ENCODE measurements around the gene WARS2. TPM values are rescaled to one million over a fixed set of nuclear protein-coding genes. Genes with fewer than 3 reads are reported as not detected.

WARS2 gene
- total RNA-seq, 1 donor = 21.7 TPM

DNA sequence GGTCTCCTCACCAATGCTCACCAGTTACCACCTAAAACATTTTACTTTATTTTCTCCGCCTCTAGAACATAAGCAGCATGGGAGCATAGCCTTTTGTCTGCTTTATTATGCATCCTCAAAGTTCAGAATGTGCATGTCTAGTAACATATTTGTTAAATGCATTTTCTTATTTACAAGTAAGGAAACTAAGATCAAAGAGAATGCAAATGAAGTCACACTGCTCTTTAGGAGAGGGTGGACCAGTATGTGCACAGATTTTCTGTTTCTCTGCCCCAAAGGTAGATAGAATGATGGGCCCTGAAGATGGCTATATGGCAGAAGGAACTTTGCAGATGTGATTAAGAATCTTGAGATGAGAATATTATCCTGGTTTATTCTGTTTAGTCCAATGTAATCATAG, 9.7 kb upstream of the WARS2 start:
- no peak overlapping the region for H3K4me3 ChIP-seq (ENCODE audit: low read depth, low read length)
- TF ChIP-seq, protein P1, sequence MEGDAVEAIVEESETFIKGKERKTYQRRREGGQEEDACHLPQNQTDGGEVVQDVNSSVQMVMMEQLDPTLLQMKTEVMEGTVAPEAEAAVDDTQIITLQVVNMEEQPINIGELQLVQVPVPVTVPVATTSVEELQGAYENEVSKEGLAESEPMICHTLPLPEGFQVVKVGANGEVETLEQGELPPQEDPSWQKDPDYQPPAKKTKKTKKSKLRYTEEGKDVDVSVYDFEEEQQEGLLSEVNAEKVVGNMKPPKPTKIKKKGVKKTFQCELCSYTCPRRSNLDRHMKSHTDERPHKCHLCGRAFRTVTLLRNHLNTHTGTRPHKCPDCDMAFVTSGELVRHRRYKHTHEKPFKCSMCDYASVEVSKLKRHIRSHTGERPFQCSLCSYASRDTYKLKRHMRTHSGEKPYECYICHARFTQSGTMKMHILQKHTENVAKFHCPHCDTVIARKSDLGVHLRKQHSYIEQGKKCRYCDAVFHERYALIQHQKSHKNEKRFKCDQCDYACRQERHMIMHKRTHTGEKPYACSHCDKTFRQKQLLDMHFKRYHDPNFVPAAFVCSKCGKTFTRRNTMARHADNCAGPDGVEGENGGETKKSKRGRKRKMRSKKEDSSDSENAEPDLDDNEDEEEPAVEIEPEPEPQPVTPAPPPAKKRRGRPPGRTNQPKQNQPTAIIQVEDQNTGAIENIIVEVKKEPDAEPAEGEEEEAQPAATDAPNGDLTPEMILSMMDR (IDR thresholded peaks at IDR 0.05; ENCODE audit: insufficient read depth, low read length) = no peak
- no peak for DNase-seq (ENCODE audit: low read depth)

DNA sequence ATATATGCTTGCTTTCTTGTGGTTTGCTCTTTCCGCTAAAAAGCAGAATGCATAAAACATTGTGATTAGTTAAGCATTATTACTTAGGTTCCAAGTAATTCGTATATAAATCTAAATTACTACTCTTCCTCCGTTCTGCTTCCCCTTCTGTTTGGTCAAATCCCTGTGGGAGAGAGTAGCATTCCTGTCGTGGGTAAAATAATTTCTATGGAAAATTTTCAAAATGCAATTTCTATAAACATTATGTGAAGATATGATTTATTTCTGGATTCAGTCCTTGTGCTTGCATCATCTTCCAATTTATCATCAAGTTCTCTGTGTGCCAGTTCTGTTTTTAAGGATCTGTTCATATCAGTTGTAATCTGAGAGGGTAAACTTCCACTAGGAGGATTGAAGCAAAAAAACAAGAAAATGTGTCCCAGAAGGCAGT, 7.2 kb upstream of the WARS2 start:
- H3K4me3 ChIP-seq (ENCODE audit: low read depth, low read length) = no peak overlapping the region
- TF ChIP-seq, protein P1 (IDR thresholded peaks at IDR 0.05; ENCODE audit: insufficient read depth, low read length) = no peak
- DNase-seq (ENCODE audit: low read depth) = peak; percentile 70

DNA sequence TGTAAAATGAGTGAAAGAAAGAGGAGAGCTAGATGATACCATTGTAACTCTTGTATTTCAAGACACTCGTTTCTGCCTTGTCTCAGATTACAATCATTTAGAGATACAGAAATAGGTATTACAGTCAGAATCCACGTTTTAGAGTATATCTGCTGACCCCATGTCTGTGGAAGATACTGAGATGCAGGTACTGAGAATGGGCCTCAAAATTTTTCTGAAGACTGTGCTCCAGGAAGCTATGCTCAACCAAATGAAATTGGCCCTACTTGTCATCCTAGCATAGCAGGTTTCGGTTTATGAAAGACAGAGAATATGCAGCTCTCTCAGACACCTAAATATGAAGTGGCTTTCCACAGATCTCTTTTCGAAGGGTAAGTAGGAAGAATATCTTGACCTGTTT, 6.0 kb upstream of the WARS2 start:
- no peak overlapping the region for H3K4me3 ChIP-seq (ENCODE audit: low read depth, low read length)
- DNase-seq (ENCODE audit: low read depth) = no peak
- TF ChIP-seq, protein P1 (IDR thresholded peaks at IDR 0.05; ENCODE audit: insufficient read depth, low read length) = no peak

DNA sequence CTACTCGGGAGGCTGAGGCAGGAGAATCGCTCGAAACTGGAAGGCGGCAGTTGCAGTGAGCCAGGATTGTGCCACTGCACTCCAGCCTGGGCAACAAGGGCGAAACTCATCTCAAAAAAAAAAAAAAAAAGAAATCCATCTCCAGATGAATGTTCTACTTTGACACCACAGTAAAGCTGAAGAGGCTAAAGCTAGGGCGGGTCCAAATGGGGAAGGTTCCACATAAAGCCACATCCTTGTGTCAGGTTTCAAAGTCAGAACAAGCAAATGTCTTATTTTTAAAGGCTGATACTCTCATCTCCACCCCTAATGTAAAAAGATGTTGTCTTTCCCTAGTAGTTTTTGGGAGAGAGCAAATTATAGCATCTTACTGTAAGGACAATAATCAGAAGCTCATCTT, 4.4 kb upstream of the WARS2 start:
- no peak overlapping the region for H3K4me3 ChIP-seq (ENCODE audit: low read depth, low read length)
- no peak for DNase-seq (ENCODE audit: low read depth)
- TF ChIP-seq, protein P1 (IDR thresholded peaks at IDR 0.05; ENCODE audit: insufficient read depth, low read length) = no peak

DNA sequence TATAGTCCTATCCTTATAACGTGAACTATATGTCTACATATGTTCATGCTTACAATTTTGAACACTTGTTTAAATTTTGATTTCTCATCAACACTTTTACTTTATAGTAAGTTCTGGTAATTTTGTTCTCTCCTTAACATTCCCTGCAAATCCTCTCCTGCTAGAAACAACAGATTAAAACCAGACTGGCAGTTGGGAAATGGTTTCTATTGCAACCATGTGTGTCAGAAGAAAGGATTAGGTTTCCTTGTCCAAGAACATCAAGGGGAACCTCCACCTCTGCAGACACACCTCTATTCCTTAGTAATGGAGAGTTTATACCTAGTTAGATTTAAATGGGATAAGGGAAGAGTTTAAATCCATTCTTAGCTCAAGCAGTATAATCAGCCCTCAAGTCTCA, 3.3 kb upstream of the WARS2 start:
- DNase-seq (ENCODE audit: low read depth) = no peak
- no peak overlapping the region for H3K4me3 ChIP-seq (ENCODE audit: low read depth, low read length)
- TF ChIP-seq, protein P1 (IDR thresholded peaks at IDR 0.05; ENCODE audit: insufficient read depth, low read length) = no peak

DNA sequence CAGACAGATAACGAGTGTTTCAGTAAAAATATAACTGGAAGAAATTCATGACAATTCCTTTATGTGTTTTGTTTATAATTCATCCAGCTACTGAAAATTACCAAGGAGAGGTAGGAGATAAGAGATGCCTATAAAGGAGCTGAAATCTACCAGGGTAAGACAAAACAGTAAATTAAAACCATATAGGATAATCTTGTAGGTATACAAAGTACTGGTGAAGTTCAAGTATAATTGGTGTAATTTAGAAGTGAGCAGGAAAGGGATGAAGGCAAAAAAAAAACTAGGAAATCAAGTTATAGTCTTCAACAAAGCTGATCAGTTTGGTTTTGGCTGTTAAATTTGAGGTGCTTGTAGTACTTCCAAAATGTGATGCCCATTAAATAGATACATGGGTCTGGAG, 1.2 kb upstream of the WARS2 start:
- no peak for DNase-seq (ENCODE audit: low read depth)
- H3K4me3 ChIP-seq (ENCODE audit: low read depth, low read length) = no peak overlapping the region
- TF ChIP-seq, protein P1 (IDR thresholded peaks at IDR 0.05; ENCODE audit: insufficient read depth, low read length) = no peak

DNA sequence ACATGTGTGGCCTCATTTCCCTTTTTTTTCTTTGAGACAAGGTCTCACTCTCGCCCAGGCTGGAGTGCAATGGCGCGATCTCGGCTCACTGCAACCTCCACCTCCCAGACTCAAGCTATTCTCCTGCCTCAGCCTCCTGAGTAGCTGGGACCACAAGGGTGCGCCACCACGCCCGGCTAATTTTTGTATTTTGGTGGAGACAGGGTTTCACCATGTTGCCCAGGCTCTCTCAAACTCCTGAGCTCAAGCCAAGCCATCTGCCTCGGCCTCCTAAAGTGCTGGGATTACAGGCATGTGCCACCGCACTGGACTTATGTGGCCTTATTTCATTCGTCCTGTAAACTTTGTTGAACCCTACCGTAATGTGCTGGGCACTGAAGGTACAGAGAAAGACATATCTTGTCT, 569 bp upstream of the WARS2 start:
- TF ChIP-seq, protein P1 (IDR thresholded peaks at IDR 0.05; ENCODE audit: insufficient read depth, low read length) = peak; percentile 39
- DNase-seq (ENCODE audit: low read depth) = peak; percentile 35
- H3K4me3 ChIP-seq (ENCODE audit: low read depth, low read length) = peak overlapping the region; percentile 92

Data from fibroblast of the aortic adventitia (primary cell).